NB4 (cell line): ENCODE measurements around the gene NTM.

ENCODE experiments used
- DNase-seq: peaks from one replicate; pipeline ENCODE4 v3.0.0; 2010; ENCODE audit warnings: low read depth
- H3K4me3 ChIP-seq: one replicate; pipeline ENCODE4 v1.5.1; 2011; ENCODE audit warnings: mild to moderate bottlenecking, low read depth, low read length, moderate library complexity
- CTCF ChIP-seq: IDR thresholded peaks from one replicate; pipeline ENCODE4 v1.5.1; 2012; ENCODE audit warnings: low read depth, low read length
- MAX ChIP-seq: IDR thresholded peaks from 2 replicates; pipeline ENCODE4 v1.6.1; 2011; ENCODE audit warnings: low read depth, low read length
- MYC ChIP-seq: IDR thresholded peaks from 2 replicates; pipeline ENCODE4 v1.6.1; 2011; ENCODE audit warnings: low read depth, low read length
- POLR2A ChIP-seq: IDR thresholded peaks from 2 replicates; pipeline ENCODE4 v1.6.1; 2011; ENCODE audit warnings: mild to moderate bottlenecking; ENCODE audit not compliant: insufficient read length; ENCODE audit errors: extremely low read depth

The NTM gene

GRCh38 chr11:132008226-132008625 is 637.8 kb downstream of the NTM start:
- TF ChIP-seq MYC (no peak), POLR2A (no peak), CTCF (no peak), MAX (no peak)
- DNase-seq: no peak

GRCh38 chr11:132008872-132009271 is 638.5 kb downstream of the NTM start:
- no peak for DNase-seq
- no peak overlapping the region for H3K4me3 ChIP-seq
- TF ChIP-seq MYC (no peak), POLR2A (no peak), CTCF (no peak), MAX (no peak)

More at GRCh38 chr11:132008226-132008625, 637.8 kb downstream of the NTM start:
- no peak overlapping the region for H3K4me3 ChIP-seq

- H3K4me3 ChIP-seq: no peak overlapping the region
- no peak for DNase-seq
- no peak for TF ChIP-seq MYC
- no peak for TF ChIP-seq MAX
- TF ChIP-seq POLR2A: no peak
- TF ChIP-seq CTCF: no peak
Measured at GRCh38 chr11:132020001-132020400, 649.6 kb downstream of the NTM start.

DNA sequence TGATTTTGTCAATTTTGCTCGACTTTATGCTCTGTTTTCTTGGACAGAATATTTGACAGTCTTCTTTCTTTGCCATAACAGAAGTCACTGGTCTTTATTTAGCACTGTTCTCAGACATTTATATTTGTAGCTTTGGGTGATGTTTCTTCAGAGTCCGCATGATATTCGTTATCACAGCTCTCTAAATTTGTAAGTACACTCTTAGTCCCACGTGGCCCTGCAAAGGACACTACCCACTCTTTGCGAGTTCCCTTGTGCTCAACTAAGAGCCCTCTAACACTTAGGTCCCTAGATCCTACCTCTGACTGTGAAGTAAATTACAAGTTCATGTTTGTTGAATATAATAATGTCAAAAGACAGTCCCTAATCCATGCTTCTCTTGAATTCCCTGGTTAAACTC is 651.9 kb downstream of the NTM start:
- no peak overlapping the region for H3K4me3 ChIP-seq
- no peak for DNase-seq
- TF ChIP-seq MAX: no peak
- no peak for TF ChIP-seq MYC
- no peak for TF ChIP-seq POLR2A
- no peak for TF ChIP-seq CTCF

- H3K4me3 ChIP-seq: no peak overlapping the region
- TF ChIP-seq CTCF (no peak), MYC (no peak), POLR2A (no peak), MAX (no peak)
- DNase-seq: no peak
Measured at GRCh38 chr11:132022733-132023478, 652.5 kb downstream of the NTM start.
